Measurements from ENCODE around the gene EFNA3. TPM values are rescaled to one million over a fixed set of nuclear protein-coding genes. Genes with fewer than 3 reads are reported as not detected.

The EFNA3 gene
- total and polyA plus RNA-seq, 2 experiments from 2014 or later: 10.3 to 13.6 TPM

DNA sequence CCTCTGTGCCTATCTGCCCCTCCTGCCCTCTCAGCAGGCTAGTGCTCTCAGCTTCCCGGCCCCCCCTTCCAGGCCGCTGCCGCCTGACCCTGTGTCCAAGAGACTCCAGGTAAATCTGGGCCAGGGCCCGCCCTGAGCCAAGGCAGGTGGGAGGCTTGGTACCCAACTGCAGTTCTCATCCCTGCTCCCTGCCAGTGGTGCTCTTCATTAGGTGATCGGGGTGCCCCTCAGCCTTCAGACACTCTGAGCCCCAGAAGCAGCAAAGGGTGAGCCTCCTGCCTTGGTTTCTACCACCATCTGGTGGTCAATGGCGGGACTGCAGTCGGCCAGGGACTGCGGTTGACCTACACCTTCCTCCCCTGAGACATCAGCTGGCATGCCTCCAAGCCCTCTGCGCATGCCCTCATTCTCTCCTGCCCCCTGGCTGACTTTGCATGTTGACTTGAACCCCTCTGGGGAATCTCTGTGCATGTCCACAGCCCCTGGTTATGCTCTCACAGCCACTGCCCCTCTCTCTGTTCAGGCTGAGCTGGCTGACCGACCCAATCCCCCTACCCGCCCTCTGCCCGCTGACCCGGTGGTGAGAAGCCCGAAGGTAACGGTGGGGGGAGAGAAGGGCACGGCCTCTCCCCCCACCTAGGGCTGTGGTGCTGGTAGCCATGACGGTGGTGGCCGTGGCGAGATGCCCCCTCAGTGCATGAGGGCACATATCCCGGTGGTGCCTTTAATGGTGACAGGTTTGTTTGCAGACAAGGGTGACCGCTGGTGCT lies 17.1 kb upstream of the EFNA3 start:
- peaks cover 11% of the 10 kb centered on the region; the same call in 1 of the 3 replicates for H3K36me3 Mint-ChIP-seq (ENCODE audit: low read depth)
- H3K9me3 Mint-ChIP-seq: no peaks in the 10 kb centered on the region
- H3K27me3 Mint-ChIP-seq (ENCODE audit: insufficient read depth, low read depth, poor library complexity): peaks cover 8% of the 10 kb centered on the region
- no peaks in the 10 kb centered on the region for H3K36me3 ChIP-seq (ENCODE audit: insufficient read depth)
- H4K20me1 ChIP-seq (replicated peaks; ENCODE audit: insufficient read depth): peaks cover 19% of the 10 kb centered on the region
- H3K4me3 ChIP-seq: peak overlapping the region; percentile 97
- peaks cover 14% of the 10 kb centered on the region for H3K79me2 ChIP-seq (replicated peaks; ENCODE audit: insufficient read depth)
- peaks cover 6% of the 10 kb centered on the region; the same call in 1 of the 2 replicates for H3K27me3 ChIP-seq (ENCODE audit: insufficient read depth)
- H3K4me3 Mint-ChIP-seq: peak overlapping the region; percentile 63
- H3K4me1 Mint-ChIP-seq: peaks cover 27% of the 10 kb centered on the region
- H3K27ac ChIP-seq (ENCODE audit: low read depth): no peak overlapping the region
- ATAC-seq: peak; percentile 55
- peak overlapping the region; percentile 94 for H3K4me2 ChIP-seq
- peaks cover 16% of the 10 kb centered on the region for H3K4me1 ChIP-seq (ENCODE audit: insufficient read depth)
- no peak overlapping the region for H2AFZ ChIP-seq
- H3K27ac Mint-ChIP-seq: no peak overlapping the region
- no peak for TF ChIP-seq EZH2 (IDR thresholded peaks at IDR 0.05; ENCODE audit: low read depth, unreplicated experiment)
- TF ChIP-seq, protein P1, sequence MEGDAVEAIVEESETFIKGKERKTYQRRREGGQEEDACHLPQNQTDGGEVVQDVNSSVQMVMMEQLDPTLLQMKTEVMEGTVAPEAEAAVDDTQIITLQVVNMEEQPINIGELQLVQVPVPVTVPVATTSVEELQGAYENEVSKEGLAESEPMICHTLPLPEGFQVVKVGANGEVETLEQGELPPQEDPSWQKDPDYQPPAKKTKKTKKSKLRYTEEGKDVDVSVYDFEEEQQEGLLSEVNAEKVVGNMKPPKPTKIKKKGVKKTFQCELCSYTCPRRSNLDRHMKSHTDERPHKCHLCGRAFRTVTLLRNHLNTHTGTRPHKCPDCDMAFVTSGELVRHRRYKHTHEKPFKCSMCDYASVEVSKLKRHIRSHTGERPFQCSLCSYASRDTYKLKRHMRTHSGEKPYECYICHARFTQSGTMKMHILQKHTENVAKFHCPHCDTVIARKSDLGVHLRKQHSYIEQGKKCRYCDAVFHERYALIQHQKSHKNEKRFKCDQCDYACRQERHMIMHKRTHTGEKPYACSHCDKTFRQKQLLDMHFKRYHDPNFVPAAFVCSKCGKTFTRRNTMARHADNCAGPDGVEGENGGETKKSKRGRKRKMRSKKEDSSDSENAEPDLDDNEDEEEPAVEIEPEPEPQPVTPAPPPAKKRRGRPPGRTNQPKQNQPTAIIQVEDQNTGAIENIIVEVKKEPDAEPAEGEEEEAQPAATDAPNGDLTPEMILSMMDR (conservative IDR thresholded peaks at IDR 0.05; ENCODE audit: low read depth in 2 of 2): peak; percentile 86 to 100
- no peak for TF ChIP-seq EZH2phosphoT487 (IDR thresholded peaks at IDR 0.05; ENCODE audit: unreplicated experiment)
- no peaks in the 10 kb centered on the region for H3K9me2 ChIP-seq (ENCODE audit: insufficient read depth)
- H3F3A ChIP-seq (replicated peaks; ENCODE audit: low read depth): peaks cover 16% of the 10 kb centered on the region
- DNase-seq (ENCODE audit: low spot score): peak; percentile 94

DNA sequence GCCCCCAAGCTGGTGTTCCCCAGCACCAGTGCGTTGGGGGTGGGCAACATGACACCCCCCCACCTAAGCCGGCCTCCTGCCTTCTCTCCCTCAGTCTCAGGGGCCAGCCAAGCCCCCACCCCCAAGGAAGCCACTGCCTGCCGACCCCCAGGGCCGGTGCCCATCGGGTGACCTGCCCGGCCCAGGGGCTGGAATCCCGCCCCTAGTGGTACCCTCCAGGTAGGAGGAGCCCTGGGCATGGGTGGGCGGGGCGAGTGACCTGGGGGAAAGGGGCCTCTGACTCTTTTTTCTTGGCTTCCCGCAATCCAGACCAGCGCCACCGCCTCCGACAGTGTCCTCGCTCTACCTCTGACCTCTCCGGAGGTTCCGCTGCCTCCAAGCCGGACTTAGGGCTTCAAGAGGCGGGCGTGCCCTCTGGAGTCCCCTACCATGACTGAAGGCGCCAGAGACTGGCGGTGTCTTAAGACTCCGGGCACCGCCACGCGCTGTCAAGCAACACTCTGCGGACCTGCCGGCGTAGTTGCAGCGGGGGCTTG lies 16.4 kb upstream of the EFNA3 start:
- H3K27ac Mint-ChIP-seq: no peak overlapping the region
- Histone ChIP-seq H3F3A (replicated peaks; ENCODE audit: low read depth) (peaks cover 16% of the 10 kb centered on the region), H2AFZ (peak overlapping the region; percentile 91; the same call in 1 of the 2 replicates)

More for the DNA sequence above, 16.4 kb upstream of the EFNA3 start:
- Histone ChIP-seq H3K4me1 (ENCODE audit: insufficient read depth) (peaks cover 16% of the 10 kb centered on the region), H3K79me2 (replicated peaks; ENCODE audit: insufficient read depth) (peaks cover 14% of the 10 kb centered on the region), H3K4me3 (peak overlapping the region; percentile 97), H3K9me2 (ENCODE audit: insufficient read depth) (no peaks in the 10 kb centered on the region), H4K20me1 (replicated peaks; ENCODE audit: insufficient read depth) (peaks cover 19% of the 10 kb centered on the region), H3K27me3 (ENCODE audit: insufficient read depth) (peaks cover 6% of the 10 kb centered on the region; the same call in 1 of the 2 replicates), H3K4me2 (peak overlapping the region; percentile 94), H3K36me3 (ENCODE audit: insufficient read depth) (no peaks in the 10 kb centered on the region), H3K27ac (ENCODE audit: low read depth) (no peak overlapping the region)
- H3K36me3 Mint-ChIP-seq (ENCODE audit: low read depth): peaks cover 17% of the 10 kb centered on the region
- H3K4me1 Mint-ChIP-seq: peaks cover 27% of the 10 kb centered on the region
- H3K9me3 Mint-ChIP-seq: no peaks in the 10 kb centered on the region
- DNase-seq (ENCODE audit: low spot score): peak; percentile 88
- H3K4me3 Mint-ChIP-seq: peak overlapping the region; percentile 83
- peak; percentile 61 for ATAC-seq
- no peak for TF ChIP-seq STAT1 (IDR thresholded peaks at IDR 0.05; ENCODE audit: unreplicated experiment)
- TF ChIP-seq, protein P1 (conservative IDR thresholded peaks at IDR 0.05; ENCODE audit: low read depth in 2 of 2): peak in 1 of 2 experiments; percentile 63; a peak in 3 of 4 replicates
- peaks cover 8% of the 10 kb centered on the region for H3K27me3 Mint-ChIP-seq (ENCODE audit: insufficient read depth, low read depth, poor library complexity)
